AG08395 (cell line): Measurements from ENCODE around the gene FBXO42.
"Not testable (repeated sequence)": the region's sequence is repeated elsewhere in the genome, so short reads cannot be mapped to it uniquely, and the experiment has no call there.

ENCODE experiments used
- DNase-seq: peaks from one replicate; pipeline ENCODE4 v3.0.0; 2012; ENCODE audit warnings: mixed read lengths, low spot score

FBXO42 gene

DNA sequence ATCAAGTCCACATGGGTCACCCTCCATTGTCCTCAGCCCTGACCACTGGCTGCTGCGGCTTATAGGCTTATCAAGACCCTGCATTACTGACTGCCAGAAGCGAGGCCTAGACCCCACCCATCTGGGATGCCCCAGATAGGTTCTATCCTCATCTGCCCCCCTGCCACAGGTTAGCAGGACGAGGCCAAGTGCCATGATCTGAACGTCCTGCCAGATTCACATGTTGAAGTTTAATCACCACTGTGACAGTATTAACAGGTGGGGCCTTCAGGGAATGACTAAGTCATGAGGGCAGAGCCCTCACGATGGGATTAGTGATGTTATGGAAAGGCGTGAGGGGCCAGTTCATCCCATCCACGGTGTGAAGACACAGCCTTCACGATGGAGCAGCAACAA lies 109.1 kb downstream of the FBXO42 start:
- DNase-seq, result no peak

GRCh38 chr1:16242556-16243214 lies 109.6 kb downstream of the FBXO42 start:
- no peak for DNase-seq

- DNase-seq, result no peak
Observed at GRCh38 chr1:16241221-16241708, 111.0 kb downstream of the FBXO42 start.

DNA sequence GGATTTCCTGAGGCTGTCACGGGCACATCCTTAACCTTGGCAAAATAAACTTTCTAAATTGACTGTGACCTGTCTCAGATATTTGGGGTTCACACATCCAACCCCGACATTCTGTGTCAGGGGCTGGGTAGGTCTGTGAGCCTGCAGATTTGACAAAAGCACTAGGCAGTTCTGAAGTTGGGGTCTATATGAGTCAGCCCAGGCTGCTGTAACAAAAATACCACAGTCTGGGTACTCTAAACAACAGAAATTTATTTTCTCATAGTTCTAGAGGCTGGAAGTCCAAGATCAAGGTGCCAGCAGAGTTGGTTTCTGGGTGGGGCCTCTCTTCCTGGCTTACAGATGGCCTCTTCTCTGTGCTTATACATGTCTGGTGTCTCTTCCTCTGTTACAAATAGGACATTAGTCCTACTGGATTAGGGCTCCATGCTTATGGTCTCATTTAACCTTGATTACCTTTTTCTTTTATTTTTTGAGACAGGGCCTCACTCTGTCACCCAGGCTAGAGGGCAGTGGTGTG lies 112.2 kb downstream of the FBXO42 start:
- no peak for DNase-seq

DNA sequence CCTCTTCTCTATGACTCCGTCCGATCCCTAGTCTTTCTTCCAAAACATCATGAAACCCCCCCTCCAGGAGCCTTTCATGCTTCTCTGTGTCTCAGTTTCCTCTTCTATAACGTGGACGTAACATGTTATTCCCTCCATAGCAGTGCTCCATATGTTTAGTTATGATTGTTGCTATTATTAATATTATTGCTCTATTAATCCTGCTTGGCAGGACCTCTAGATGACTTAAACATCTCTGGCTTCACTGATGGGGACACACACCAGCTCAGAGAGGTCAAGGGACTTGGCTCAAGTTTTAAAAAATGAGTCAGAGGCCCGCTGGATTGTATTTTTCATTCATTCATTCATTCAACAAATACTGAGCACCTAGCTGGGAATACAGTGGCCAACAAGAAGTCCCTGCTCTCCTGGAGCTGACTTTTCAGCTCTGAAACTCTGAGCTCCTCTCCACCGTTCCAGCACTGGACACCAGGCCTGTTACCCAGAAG lies 114.9 kb downstream of the FBXO42 start:
- no peak for DNase-seq

DNA sequence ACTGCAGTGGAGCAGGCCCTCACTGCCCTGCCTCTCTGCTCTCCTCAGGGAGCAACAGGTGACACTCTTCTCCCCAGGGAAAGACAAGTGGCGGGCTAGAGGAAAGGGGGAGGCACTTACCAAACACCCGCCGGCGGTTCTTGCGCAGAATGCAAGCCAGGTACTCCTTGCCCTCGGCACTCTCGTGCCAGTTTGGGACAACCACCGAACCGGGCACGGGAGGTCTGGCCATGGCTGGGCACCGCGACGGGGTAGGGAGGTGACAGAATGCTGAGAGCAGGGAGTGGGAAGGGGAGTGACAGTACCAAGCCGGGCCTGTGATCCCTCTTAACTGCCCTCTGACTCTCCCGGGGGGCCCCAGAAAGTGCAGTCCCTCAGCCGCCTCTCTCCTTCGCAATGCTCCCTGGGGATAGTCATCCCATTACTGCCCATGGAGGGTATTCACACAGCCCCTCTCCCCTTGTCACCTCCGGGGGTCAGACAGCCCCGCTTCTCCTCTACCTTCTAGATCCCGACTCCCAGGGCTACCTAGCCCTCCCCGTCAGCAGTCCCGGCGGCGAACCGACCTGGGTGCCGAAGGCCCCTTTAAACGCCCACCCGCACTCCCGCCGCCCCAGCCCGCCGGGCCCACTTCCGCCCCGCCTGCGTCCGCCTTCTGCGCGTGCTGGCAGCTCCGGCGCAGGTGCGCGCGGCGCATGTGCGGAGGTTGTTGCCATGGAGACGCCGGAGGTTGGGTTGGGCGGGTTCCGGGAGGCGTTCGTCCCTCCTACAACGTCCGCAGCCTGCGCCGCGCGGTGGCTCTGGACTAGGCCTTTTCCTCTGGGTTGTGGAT lies 115.6 kb downstream of the FBXO42 start, which contains the start of gene CPLANE2:
CPLANE2 (minus strand) TSS at position 673 of the 832 bp plus-strand sequence; CDS start at position 232, 441 bp downstream.
- DNase-seq, result peak; percentile 96

DNA sequence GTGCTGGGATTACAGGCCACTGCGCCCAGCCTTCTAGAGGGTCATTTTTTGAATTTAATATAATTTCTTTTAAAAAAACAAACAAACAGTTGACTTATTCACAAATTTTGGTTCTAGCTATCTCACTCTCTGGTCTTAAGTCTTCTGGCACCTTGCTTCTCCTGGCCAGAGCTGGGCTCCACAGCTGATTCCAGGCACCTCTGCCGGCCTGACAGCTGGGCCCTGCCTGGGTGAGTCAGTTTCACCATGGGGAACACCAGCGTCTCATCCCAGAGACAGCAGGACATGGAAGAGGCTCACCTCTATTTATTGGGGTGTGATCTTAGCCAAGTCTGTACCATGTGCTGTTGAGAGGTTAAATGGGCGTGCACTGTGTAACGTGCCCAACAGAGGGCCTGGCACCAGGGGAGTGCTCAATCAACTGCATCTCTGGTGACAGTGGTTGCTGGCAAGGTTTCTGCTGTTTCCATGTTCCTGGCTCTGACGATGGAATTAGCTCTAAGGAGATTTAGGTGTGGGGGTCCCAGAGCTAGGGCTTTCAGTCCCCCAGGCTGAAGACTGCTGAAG lies 116.3 kb downstream of the FBXO42 start:
- DNase-seq, result peak; percentile 37

GRCh38 chr1:16235347-16235746 lies 116.9 kb downstream of the FBXO42 start:
- no peak for DNase-seq

- DNase-seq, result no peak
Observed at GRCh38 chr1:16233431-16233830, 118.8 kb downstream of the FBXO42 start.

GRCh38 chr1:16232316-16232710 lies 120.0 kb downstream of the FBXO42 start:
- no peak for DNase-seq

GRCh38 chr1:16231331-16232315 lies 120.7 kb downstream of the FBXO42 start:
- DNase-seq, result no peak

- DNase-seq, result no peak
Observed at GRCh38 chr1:16230744-16231143, 121.5 kb downstream of the FBXO42 start.

DNA sequence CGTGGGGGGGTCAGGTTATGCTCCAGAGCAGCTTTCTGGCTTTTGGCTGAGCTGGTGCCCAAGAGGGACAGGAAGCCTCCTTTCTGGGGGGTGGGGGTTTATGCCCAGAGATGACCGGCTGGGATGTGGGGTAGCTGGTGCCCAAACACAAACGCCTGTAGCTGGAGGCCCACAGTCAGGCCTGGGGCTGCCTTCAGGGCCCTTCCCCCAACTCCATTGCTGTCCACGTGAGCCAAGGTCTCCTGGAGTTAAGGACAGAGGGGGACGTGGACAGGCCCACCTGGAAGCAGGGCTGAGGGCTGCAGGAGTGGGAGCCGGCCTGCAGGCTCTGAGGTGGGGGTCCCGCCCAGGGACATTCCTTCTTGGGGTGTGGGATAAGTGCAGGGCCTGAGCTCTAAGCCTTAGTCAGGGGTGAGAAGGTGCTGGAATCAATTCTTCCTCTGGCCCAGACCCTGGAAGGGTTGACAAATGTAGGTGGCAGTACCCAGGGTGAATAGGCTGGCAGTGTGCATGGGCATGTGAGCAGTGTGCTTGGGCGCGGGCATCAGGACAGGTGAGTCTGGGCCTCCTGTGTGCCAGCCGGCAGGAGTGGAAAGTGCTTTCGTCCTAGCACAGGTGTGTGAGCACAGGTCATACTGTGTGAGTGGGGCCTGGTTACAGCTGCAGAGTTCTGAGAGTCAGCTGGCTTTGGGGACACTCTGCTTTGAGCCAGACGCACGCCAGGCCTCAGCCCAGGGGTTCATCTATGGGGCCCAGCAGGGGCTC lies 122.1 kb downstream of the FBXO42 start:
- DNase-seq, result no peak

- DNase-seq, result no peak
Observed at GRCh38 chr1:16226490-16227179, 125.6 kb downstream of the FBXO42 start.

GRCh38 chr1:16226129-16226489 lies 126.2 kb downstream of the FBXO42 start:
- DNase-seq, result no peak

DNA sequence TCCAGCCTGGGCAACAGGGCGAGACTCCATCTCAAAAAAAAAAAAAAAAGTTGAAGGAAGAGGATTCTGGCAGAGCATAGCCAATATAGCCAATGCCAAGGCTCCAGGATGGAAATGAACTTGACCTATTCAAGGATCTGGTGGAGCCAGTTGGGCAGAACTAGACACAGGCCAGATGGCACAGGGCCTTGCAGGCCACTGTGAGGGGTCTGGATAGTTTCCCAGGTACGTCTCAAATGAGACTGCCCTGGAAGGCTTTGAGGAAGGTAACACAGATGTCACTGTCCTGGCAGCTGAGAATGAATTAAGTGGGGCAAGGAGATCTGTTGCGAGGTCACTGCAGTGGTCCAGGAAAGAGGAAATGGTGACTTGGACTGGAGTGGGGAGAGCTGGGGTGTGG lies 127.8 kb downstream of the FBXO42 start:
- DNase-seq, result no peak

DNA sequence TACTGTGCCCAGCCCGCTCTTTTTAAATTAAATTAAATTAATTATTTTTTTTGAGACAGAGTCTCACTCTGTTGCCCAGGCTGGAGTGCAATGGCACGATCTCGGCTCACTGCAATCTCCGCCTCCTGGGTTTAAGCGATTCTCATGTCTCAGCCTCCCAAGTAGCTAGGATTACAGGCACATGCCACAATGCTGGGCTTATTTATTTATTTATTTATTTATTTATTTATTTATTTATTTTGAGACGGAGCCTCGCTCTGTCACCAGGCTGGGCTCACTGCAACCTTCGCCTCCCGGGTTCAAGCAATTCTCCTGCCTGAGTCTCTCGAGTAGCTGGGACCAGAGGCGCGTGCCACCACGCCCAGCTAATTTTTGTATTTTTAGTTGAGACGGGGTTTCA lies 129.6 kb downstream of the FBXO42 start:
- not testable (repeated sequence) for DNase-seq

GRCh38 chr1:16221499-16221898 lies 130.8 kb downstream of the FBXO42 start:
- no peak for DNase-seq

GRCh38 chr1:16219968-16220500 lies 132.2 kb downstream of the FBXO42 start:
- no peak for DNase-seq

DNA sequence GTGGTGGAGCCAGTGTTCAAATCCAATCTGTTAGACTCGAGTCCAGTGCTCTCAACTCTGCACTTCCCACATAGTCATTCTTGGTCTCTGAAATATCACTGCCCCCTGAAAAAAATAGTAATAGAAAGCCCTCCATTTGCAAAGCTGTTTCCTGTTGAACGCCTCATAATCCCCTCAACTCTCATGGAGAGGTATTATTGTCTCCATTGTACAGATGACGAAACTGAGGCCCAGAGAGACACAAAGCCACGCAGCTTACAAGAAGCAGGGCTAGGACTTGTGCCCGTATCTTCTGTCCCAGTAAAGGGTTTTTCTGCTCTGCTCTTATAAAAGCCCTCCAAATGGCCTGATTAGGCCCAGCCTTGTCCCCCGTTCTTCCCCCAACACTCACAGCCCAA lies 133.6 kb downstream of the FBXO42 start:
- no peak for DNase-seq
